SK-N-SH (cell line): Measurements from ENCODE around the gene SCYGR1. TPM values are rescaled to one million over a fixed set of nuclear protein-coding genes. Genes with fewer than 3 reads are reported as not detected.

Source experiments
- CTCF ChIA-PET: fragments of 300-600, 350-600 bp; formaldehyde crosslinking; extraction: SDS; loops from one replicate; lab custom pipeline; 2021; lab: Yijun Ruan, JAX
- POLR2A ChIA-PET: fragments of 350-600 bp; sonication (Branson Sonifier 250); formaldehyde crosslinking; extraction: SDS; loops from one replicate; lab custom pipeline; 2020; ENCODE audit warnings: antibody characterized with exemption, inconsistent platforms; lab: Yijun Ruan, JAX
- DNase-seq: peaks from one replicate; pipeline ENCODE4 v3.0.0; 2012
- H2AFZ ChIP-seq: fragments of 200-600 bp; sonication (generic); 2 replicates; pipeline ENCODE4 v1.8.1; 2016; ENCODE audit warnings: antibody characterized with exemption, mild to moderate bottlenecking, low read depth
- H3F3A ChIP-seq: fragments of 200-600 bp; sonication (generic); replicated peaks from 2 replicates; pipeline ENCODE3; 2016; ENCODE audit warnings: antibody characterized with exemption, mild to moderate bottlenecking; ENCODE audit not compliant: insufficient read depth
- H3K27ac ChIP-seq, 2 experiments: fragments of 200-500 bp in 1 of 2; fragments of 200-600 bp in 1 of 2; sonication (Bioruptor generic) in 1 of 2; sonication (generic), shearing (Covaris generic) in 1 of 2; 2 replicates each; pipeline versions ENCODE4 v1.5.1 to v1.6.1; 2014 to 2016; ENCODE audit warnings: low read depth in 2 of 2, inconsistent platforms in 1 of 2, low read length in 1 of 2, mild to moderate bottlenecking in 1 of 2, mixed read lengths in 1 of 2
- H3K27me3 ChIP-seq: fragments of 200-600 bp; sonication (generic), shearing (Covaris generic); 2 replicates; pipeline ENCODE4 v1.6.1; 2016; ENCODE audit warnings: mixed run types; ENCODE audit not compliant: insufficient read depth
- H3K36me3 ChIP-seq, 2 experiments: fragments of 200-500 bp in 1 of 2; fragments of 200-600 bp in 1 of 2; sonication (Bioruptor generic) in 1 of 2; sonication (generic) in 1 of 2; replicated peaks in 1 of 2; 2 replicates each; pipeline versions ENCODE3 to v1.5.1; 2014 to 2016; ENCODE audit warnings: low read length in 1 of 2, mild to moderate bottlenecking in 1 of 2; ENCODE audit not compliant: insufficient read depth in 2 of 2, control insufficient read depth in 1 of 2
- H3K4me1 ChIP-seq, 2 experiments: fragments of 200-500 bp in 1 of 2; fragments of 200-600 bp in 1 of 2; sonication (Bioruptor generic) in 1 of 2; sonication (generic), shearing (Covaris generic) in 1 of 2; 2 replicates each; pipeline versions ENCODE4 v1.5.1 to v1.6.1; 2014 to 2016; ENCODE audit warnings: low read depth in 1 of 2, low read length in 1 of 2, mixed run types in 1 of 2; ENCODE audit not compliant: insufficient read depth in 2 of 2, control insufficient read depth in 1 of 2
- H3K4me2 ChIP-seq: fragments of 200-600 bp; sonication (generic), shearing (Covaris generic); 2 replicates; pipeline ENCODE4 v1.6.1; 2017; ENCODE audit warnings: mixed run types
- H3K4me3 ChIP-seq, 2 experiments: fragments of 200-500 bp in 1 of 2; fragments of 200-600 bp in 1 of 2; sonication (Bioruptor generic) in 1 of 2; sonication (generic), shearing (Covaris generic) in 1 of 2; 2 replicates each; pipeline versions ENCODE4 v1.5.1 to v1.8.1; 2014 to 2016; ENCODE audit warnings: low read depth in 2 of 2, inconsistent platforms in 1 of 2, low read length in 1 of 2, mild to moderate bottlenecking in 1 of 2, mixed read lengths in 1 of 2, moderate library complexity in 1 of 2
- H3K79me2 ChIP-seq: fragments of 200-600 bp; sonication (generic); 2 replicates; pipeline ENCODE4 v1.8.1; 2017; ENCODE audit warnings: mild to moderate bottlenecking; ENCODE audit not compliant: insufficient read depth
- H3K9ac ChIP-seq: fragments of 200-600 bp; sonication (generic); 2 replicates; pipeline ENCODE4 v1.6.1; 2017; ENCODE audit warnings: mixed run types
- H3K9me2 ChIP-seq: fragments of 200-600 bp; sonication (generic); 2 replicates; pipeline ENCODE4 v1.6.1; 2017; ENCODE audit warnings: mixed run types
- H3K9me3 ChIP-seq: fragments of 200-600 bp; sonication (generic); 2 replicates; pipeline ENCODE4 v1.6.1; 2017; ENCODE audit warnings: mixed run types, mild to moderate bottlenecking, moderate library complexity
- H4K20me1 ChIP-seq: fragments of 200-600 bp; sonication (generic); 2 replicates; pipeline ENCODE4 v1.6.1; 2017; ENCODE audit warnings: mild to moderate bottlenecking, mixed run types; ENCODE audit not compliant: insufficient read depth
- EZH2phosphoT487 ChIP-seq: fragments of 200-600 bp; sonication (generic); IDR thresholded peaks from 2 replicates; pipeline ENCODE4 v1.6.1; 2017; ENCODE audit warnings: low read depth, mixed run types, mild to moderate bottlenecking, antibody characterized with exemption, moderate library complexity, borderline replicate concordance
- FOSL2 ChIP-seq: IDR thresholded peaks from 2 replicates; pipeline ENCODE4 v1.4.0; 2012; ENCODE audit warnings: low read depth, mild to moderate bottlenecking, moderate library complexity, borderline replicate concordance
- FOXJ3 ChIP-seq: sonication (generic); formaldehyde crosslinking; IDR thresholded peaks from 2 replicates; pipeline ENCODE4 v1.5.1; 2020; ENCODE audit warnings: mild to moderate bottlenecking, missing genetic modification reagents
- MEF2A ChIP-seq: IDR thresholded peaks from 2 replicates; pipeline ENCODE4 v1.4.0; 2012; ENCODE audit warnings: low read depth, borderline replicate concordance
- NFIC ChIP-seq: IDR thresholded peaks from 2 replicates; pipeline ENCODE4 v1.4.0; 2012; ENCODE audit warnings: borderline replicate concordance
- RCOR1 ChIP-seq: fragments of 150-350 bp; IDR thresholded peaks from 2 replicates; pipeline ENCODE4 v1.6.1; 2017; ENCODE audit warnings: antibody characterized with exemption, low read length
- TCF12 ChIP-seq: IDR thresholded peaks from 2 replicates; pipeline ENCODE4 v1.4.0; 2012
- TEAD4 ChIP-seq: IDR thresholded peaks from 2 replicates; pipeline ENCODE4 v1.4.0; 2012; ENCODE audit warnings: mild to moderate bottlenecking, borderline replicate concordance; ENCODE audit not compliant: insufficient read depth
- WGBS: methylation state at CpG from one replicate; pipeline ENCODE4 v1.1.6; 2017; ENCODE audit warnings: low lambda C conversion rate; 5-methylcytosine and 5-hydroxymethylcytosine counted together
- polyA plus RNA-seq, 3 experiments: library from polyadenylated mRNA; depleted of rRNA; stranded (reverse); fragments of >200 nt; gene quantifications; 2 replicates each; pipeline ENCODE4 v1.2.3, GENCODE V29; 2012
- TF ChIP-seq, protein P1 (sequence below): fragments of 200-600 bp; sonication (generic); IDR thresholded peaks from 2 replicates; pipeline ENCODE4 v1.6.1; 2017; ENCODE audit warnings: antibody characterized with exemption, mild to moderate bottlenecking, moderate library complexity
- TF ChIP-seq, protein P2 (sequence below): IDR thresholded peaks from 2 replicates; pipeline ENCODE4 v1.4.0; 2012; ENCODE audit warnings: low read depth, borderline replicate concordance
- TF ChIP-seq, protein P3 (sequence below): IDR thresholded peaks from 2 replicates; pipeline ENCODE4 v1.4.0; 2012; ENCODE audit warnings: low read depth

SCYGR1 gene
- polyA plus RNA-seq, 1 of the 3 experiments (the other 2 are of a cell fraction), result not detected

DNA sequence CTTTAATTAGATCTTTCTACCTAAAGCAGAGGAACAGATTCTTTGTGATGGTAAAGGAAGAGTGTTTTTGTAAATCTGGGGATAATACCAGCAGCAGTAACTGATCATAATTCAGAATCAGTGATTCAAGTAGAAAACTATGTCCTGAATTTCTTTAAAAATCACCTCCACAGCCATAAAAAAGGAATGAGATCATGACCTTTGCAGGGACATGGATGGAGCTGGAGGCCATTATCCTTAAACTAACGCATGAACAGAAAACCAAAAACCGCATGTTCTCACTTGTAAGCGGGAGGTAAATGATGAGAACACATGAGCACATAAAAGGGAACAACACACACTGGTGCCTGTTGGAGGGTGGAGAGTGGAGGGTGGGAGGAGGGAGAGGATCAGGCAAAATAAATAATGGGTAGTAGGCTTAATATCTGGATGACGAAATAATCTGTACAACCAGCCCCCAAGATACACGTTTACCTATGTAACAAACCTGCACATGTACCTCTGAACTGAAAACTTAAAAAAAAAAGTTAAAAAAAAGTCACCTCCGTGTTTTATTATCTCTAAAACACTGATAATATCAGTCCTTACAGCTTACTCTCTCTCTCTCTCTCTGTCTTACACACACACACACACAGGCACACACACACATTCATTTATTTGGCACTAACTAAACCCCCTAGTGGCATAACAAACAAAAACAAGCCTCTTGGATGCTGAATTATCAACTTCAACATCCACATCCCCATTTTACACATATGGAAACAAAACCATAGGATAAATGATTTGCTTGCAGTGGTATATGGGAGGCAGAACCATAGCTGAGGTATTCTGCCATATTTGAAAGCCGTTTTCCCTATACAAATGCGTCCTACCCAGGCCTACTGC, 10.0 kb downstream of the SCYGR1 start:
- H3K36me3 ChIP-seq, result no peaks in the 10 kb centered on the region
- H4K20me1 ChIP-seq, result no peaks in the 10 kb centered on the region
- DNase-seq, result no peak
- ChIA-PET POLR2A (no interaction called here), CTCF (interaction anchor here (1.0 to 2.7 kb wide), 2 partner anchors 23 to 29 kb away, joined by 3 to 12 read pairs; no protein-coding TSS in a partner anchor)
- no peaks in the 10 kb centered on the region for H3K79me2 ChIP-seq
- H3K4me1 ChIP-seq, result peaks cover 4 to 25% of the 10 kb centered on the region in 2 experiments; a peak in 2 of 4 replicates
- WGBS, result 71% methylated on average over 8 of the region's 8 CpGs
- H2AFZ ChIP-seq, result no peak overlapping the region
- TF ChIP-seq, protein P1, sequence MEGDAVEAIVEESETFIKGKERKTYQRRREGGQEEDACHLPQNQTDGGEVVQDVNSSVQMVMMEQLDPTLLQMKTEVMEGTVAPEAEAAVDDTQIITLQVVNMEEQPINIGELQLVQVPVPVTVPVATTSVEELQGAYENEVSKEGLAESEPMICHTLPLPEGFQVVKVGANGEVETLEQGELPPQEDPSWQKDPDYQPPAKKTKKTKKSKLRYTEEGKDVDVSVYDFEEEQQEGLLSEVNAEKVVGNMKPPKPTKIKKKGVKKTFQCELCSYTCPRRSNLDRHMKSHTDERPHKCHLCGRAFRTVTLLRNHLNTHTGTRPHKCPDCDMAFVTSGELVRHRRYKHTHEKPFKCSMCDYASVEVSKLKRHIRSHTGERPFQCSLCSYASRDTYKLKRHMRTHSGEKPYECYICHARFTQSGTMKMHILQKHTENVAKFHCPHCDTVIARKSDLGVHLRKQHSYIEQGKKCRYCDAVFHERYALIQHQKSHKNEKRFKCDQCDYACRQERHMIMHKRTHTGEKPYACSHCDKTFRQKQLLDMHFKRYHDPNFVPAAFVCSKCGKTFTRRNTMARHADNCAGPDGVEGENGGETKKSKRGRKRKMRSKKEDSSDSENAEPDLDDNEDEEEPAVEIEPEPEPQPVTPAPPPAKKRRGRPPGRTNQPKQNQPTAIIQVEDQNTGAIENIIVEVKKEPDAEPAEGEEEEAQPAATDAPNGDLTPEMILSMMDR, result peak; percentile 17; the same call in 1 of the 2 replicates
- TF ChIP-seq TEAD4 (no peak), MEF2A (no peak), NFIC (no peak), EZH2phosphoT487 (no peak)
- TF ChIP-seq, protein P2, sequence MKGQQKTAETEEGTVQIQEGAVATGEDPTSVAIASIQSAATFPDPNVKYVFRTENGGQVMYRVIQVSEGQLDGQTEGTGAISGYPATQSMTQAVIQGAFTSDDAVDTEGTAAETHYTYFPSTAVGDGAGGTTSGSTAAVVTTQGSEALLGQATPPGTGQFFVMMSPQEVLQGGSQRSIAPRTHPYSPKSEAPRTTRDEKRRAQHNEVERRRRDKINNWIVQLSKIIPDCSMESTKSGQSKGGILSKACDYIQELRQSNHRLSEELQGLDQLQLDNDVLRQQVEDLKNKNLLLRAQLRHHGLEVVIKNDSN, result no peak
- TF ChIP-seq, protein P3, sequence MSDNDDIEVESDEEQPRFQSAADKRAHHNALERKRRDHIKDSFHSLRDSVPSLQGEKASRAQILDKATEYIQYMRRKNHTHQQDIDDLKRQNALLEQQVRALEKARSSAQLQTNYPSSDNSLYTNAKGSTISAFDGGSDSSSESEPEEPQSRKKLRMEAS, result no peak
- H3K27me3 ChIP-seq, result no peaks in the 10 kb centered on the region
- H3K9me3 ChIP-seq, result no peaks in the 10 kb centered on the region
- H3K27ac ChIP-seq, result no peak overlapping the region
- H3K4me2 ChIP-seq, result peak overlapping the region; percentile 6; the same call in 1 of the 2 replicates
- H3K9ac ChIP-seq, result no peak overlapping the region
- no peak overlapping the region for H3K4me3 ChIP-seq
- H3F3A ChIP-seq, result peaks cover 3% of the 10 kb centered on the region
- H3K9me2 ChIP-seq, result no peaks in the 10 kb centered on the region

DNA sequence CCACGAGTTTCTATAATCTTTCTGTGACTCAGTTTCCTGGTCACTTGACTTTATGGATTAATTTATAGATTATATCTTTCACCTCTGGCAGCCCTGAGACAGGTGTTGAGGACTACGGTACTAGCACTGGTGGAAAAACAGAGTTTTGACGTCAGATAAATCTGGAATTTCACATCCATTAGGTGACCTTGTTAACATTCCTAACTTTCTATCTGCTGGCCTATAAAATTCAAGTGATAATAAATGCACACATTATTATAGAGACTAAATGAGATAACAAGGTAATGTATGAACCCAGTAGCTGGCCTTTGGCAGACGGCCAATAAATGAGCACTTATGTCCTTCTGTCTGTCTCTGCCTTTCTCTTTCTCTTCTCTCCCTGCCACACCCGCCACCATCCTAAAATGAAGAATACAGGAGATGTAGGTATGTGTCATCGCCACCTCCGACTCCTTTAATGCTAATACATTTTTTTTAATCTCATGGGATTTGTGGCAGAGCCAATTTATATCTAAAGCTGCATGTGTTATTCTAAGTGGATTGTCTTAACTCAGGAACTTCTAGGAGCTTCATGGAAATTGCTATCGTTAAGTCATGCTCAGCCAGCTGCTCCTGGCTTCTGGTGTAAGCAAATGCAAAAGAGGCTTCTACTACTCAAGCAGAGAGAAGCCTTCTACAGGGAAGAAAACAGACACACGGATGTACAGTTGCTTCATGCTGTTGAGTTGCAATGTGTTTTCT, 10.9 kb downstream of the SCYGR1 start:
- H2AFZ ChIP-seq, result 0 out of 2 replicates have a peak overlapping the region, but pooled peaks have one; percentile 38
- H3F3A ChIP-seq, result peaks cover 3% of the 10 kb centered on the region
- ChIA-PET CTCF (interaction anchor here (0.5 to 2.7 kb wide), 3 partner anchors 9 to 89 kb away, joined by 3 to 12 read pairs (median 3); no protein-coding TSS in a partner anchor), POLR2A (no interaction called here)
- 0 out of 2 replicates have a peak overlapping the region, but pooled peaks have one; percentile 6 for H3K4me2 ChIP-seq
- H3K9me3 ChIP-seq, result no peaks in the 10 kb centered on the region
- no peak overlapping the region for H3K9ac ChIP-seq
- peaks cover 4 to 25% of the 10 kb centered on the region in 2 experiments; a peak in 2 of 4 replicates for H3K4me1 ChIP-seq
- no peaks in the 10 kb centered on the region for H3K36me3 ChIP-seq
- no peaks in the 10 kb centered on the region for H3K79me2 ChIP-seq
- DNase-seq, result no peak
- 53% methylated on average over 9 of the region's 9 CpGs for WGBS
- H4K20me1 ChIP-seq, result no peaks in the 10 kb centered on the region
- TF ChIP-seq FOXJ3 (no peak), NFIC (0 out of 2 replicates have a peak, but pooled peaks have one; percentile 19), TCF12 (no peak), RCOR1 (no peak), FOSL2 (no peak)
- no peaks in the 10 kb centered on the region for H3K9me2 ChIP-seq
- no peak overlapping the region for H3K4me3 ChIP-seq
- H3K27me3 ChIP-seq, result no peaks in the 10 kb centered on the region
- H3K27ac ChIP-seq, result no peak overlapping the region
